NCI-H2196 treated with DMSO at 0.1 percent for 48 hours (cell line): ENCODE results near the gene VPS11.

Source experiments
- DNase-seq: peaks from one replicate; lab custom pipeline; 2025; ENCODE audit not compliant: unreplicated experiment; lab: John Stamatoyannopoulos, UW

Gene VPS11

GRCh38 chr11:119078675-119079420 is 11.2 kb downstream of the VPS11 start:
- DNase-seq: no peak

GRCh38 chr11:119081682-119082260 is 14.2 kb downstream of the VPS11 start:
- DNase-seq: no peak

DNA sequence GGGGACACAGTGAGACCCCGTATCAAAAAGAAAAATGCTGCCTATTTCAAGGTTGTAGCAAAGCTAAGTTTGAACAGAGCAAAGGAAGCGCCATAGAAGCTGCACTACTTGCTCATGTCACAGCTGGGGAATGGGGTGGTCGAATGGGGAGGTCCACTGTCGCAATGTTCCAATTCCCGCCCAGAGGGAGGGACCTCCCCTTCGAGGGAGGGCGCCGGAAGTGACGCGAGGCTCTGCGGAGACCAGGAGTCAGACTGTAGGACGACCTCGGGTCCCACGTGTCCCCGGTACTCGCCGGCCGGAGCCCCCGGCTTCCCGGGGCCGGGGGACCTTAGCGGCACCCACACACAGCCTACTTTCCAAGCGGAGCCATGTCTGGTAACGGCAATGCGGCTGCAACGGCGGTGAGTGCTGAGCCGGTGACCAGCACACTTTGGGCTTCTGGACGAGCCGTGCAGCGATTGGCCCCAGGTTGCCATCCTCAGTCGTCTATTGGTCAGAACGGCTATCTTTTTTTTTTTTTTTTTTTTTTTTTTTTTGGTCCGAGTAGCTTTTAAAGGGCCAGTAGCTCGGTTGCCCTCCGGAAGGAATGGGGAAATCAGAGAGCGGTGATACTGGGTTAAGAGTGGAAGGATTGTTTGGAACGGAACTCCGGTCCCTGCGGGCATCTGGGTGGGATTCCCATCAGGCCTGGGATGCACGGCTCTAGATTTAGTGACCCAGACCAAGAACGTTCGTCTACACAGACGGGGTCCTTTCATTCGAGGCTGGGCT is 17.2 kb downstream of the VPS11 start, which contains the start of gene HMBS:
TSS of gene HMBS (plus strand) at position 219 of the 774 bp plus-strand sequence. CDS start at position 372, 153 bp downstream.
- DNase-seq: peak; percentile 82

GRCh38 chr11:119085437-119085847 is 17.8 kb downstream of the VPS11 start:
- no peak for DNase-seq

DNA sequence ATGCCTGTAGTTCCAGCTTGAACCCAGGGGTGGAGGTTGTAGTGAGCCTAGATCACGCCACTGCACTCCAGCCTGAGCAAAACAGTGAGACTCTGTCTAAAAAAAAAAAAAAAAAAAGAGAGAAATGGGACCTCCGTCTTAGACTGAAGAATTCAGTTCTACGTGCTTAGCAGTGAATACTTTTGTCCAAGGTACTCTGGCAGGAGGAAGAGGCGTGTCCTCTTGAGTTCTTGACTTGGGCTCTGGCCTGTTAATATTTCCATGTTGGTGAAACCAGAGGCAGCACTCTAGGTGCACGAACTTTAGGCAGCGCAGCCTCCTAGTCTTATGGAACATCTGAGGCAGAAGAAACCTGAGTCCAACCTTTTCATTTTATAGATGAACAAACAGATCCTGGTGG is 19.5 kb downstream of the VPS11 start:
- DNase-seq: no peak

DNA sequence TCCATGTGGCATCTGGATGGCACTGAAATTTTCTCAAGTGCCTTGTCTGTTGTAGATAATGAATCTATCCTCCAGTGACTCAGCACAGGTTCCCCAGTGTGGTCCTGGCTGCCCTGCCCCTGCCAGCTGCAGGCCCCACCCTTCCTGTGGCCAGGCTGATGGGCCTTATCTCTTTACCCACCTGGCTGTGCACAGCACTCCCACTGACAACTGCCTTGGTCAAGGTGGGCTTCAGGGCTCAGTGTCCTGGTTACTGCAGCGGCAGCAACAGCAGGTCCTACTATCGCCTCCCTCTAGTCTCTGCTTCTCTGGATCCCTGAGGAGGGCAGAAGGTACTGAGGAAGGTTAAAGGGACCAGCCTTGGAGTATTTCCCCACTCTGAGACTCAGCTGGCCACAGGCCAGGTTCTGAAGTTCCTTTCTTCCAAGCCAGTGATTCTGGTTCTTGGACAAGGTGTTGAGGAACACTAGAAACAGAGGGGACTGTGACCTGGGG is 20.2 kb downstream of the VPS11 start:
- no peak for DNase-seq

DNA sequence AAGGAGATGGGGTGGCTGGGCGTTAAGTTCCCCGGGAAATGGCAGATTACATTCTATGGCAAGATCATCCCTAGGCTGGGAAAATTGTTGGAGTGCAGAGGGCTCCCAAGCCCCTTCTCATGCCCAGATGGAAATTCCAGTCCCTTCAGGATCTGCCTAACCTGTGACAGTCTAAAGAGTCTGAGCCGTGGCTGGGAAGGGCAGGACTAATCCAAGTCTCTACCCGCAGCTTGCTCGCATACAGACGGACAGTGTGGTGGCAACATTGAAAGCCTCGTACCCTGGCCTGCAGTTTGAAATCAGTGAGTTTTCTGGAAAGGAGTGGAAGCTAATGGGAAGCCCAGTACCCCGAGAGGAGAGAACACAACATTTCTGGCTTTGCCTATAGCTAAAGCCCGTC is 20.8 kb downstream of the VPS11 start:
- DNase-seq: no peak

DNA sequence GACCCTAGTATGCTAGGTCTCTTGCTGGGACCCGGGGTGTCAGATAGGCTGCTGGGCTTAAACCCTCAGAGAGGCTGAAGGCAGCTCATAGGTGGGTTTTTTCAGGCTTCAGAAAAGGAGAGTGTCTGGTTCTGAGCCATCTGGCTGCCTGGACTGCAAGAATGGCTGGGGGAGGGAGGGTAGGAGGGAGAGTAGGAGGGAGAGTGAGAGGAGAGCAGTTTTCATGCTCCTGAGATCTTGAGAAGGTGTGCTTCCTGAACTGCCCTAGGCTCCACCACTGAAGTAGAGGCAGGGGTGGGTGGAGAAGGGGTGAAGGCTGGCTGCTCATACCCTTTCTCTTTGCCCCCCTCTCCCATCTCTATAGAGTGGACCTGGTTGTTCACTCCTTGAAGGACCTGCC is 21.7 kb downstream of the VPS11 start:
- no peak for DNase-seq

DNA sequence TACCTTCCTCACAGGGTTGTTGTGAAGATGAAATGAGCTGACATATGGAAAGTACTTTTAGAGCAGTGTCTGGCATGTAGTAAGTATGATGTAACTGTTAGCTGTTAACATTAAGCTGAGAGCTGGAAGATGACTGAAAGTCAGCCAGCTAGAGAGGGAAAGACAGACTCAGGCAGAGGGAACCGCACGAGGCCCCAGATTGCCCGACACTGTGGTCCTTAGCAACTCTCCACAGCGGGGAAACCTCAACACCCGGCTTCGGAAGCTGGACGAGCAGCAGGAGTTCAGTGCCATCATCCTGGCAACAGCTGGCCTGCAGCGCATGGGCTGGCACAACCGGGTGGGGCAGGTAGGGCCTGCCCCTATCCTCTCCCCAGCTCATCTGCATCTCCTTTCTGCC is 23.6 kb downstream of the VPS11 start:
- no peak for DNase-seq

DNA sequence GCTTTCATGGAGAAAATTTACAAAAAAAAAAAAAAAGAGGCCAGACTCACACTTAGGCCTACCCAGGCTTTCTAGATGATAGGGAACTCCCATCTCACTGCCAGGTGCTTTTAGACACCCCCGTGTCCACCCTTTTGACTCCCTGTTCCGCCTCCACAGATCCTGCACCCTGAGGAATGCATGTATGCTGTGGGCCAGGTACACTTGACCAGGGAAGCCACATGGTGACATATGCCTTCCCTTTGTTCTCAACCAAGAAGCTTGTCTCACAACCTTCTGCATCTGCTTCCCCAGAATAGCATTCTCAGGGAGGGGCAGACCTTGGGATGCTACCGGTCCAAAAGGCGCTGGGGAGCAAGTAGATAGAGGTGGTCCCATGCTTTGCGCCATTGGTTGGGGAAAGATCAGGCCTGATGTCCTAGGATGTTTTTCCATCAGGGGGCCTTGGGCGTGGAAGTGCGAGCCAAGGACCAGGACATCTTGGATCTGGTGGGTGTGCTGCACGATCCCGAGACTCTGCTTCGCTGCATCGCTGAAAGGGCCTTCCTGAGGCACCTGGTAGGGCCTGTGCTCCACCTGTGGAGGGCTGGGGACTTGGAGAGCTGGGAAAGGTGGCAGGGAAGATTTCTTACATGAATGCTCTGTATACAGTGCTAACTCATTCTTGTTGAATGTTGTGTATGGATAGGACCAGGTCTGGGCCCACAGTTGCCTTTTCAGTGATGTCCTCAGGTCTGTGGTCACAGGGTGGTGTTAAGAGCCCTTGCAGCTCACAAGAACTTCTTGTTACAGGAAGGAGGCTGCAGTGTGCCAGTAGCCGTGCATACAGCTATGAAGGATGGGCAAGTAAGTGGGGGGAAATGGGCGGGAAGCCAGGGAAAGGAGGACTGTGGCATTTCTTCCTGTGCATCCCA is 24.6 kb downstream of the VPS11 start:
- DNase-seq: no peak

DNA sequence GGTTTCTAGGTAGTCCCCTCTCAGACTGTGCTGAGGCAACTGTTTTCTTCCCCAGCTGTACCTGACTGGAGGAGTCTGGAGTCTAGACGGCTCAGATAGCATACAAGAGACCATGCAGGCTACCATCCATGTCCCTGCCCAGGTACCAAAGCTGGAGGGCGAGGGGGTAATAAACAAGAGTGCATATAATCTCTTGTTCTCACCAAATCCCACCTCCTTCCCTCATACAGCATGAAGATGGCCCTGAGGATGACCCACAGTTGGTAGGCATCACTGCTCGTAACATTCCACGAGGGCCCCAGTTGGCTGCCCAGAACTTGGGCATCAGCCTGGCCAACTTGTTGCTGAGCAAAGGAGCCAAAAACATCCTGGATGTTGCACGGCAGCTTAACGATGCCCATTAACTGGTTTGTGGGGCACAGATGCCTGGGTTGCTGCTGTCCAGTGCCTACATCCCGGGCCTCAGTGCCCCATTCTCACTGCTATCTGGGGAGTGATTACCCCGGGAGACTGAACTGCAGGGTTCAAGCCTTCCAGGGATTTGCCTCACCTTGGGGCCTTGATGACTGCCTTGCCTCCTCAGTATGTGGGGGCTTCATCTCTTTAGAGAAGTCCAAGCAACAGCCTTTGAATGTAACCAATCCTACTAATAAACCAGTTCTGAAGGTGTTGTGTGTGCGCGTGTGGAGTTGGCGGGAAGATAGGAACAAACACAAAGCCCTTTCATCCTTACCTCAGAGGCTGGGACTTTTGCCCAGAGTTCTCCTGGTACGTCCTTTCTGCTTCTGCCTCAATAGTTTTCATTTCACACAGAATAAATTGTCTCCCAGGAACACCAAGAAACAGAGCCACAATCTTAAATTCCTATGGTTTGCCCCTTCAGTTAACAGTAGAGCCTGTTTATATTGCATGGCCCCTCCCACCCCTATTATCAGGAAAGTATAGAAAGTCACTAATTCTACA is 25.5 kb downstream of the VPS11 start:
- peak; percentile 18 for DNase-seq

DNA sequence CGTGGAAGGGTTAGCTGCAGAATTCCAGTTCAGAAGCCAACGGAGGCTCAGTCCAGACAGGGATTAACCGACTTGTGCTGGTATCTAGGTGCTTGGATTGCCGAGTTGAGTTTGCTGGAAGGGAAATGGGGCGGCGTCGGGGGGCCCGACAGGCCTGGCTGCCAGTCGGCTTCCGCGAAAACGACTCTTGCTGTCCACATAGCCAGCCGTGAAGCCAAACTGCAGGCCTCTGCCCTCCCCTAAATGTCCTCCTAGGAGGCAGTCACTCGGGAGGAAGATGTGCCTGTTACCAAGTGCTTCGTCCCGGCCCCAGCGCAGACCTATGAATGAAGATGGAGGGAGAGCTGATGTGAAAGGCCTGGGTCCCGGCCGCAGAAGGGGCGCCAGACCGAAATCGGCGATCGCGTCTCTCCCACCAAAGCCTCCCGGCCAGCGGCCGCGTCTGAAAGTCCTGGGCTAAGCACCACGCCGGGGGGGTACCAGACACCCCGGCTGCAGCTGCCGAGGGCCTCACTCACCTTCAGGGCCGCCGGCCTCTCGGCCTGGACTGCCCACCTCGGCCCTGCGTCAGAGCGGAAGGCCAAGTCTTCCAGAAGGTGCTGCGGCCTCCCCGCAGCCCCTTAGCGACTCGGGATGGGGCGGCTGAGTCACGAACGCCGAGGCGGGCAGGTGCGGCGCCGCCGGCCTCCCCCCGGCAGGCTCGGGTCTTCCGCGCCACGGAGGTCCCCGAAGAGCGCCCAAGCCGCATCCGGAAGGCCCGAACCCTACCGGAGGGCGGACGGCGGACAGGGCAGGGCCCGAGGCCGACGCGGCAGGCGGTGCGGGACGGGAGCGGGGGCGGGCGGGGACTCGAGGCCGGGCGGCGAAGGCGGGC is 26.6 kb downstream of the VPS11 start:
- no peak for DNase-seq

GRCh38 chr11:119094816-119095065 is 27.1 kb downstream of the VPS11 start:
- no peak for DNase-seq

DNA sequence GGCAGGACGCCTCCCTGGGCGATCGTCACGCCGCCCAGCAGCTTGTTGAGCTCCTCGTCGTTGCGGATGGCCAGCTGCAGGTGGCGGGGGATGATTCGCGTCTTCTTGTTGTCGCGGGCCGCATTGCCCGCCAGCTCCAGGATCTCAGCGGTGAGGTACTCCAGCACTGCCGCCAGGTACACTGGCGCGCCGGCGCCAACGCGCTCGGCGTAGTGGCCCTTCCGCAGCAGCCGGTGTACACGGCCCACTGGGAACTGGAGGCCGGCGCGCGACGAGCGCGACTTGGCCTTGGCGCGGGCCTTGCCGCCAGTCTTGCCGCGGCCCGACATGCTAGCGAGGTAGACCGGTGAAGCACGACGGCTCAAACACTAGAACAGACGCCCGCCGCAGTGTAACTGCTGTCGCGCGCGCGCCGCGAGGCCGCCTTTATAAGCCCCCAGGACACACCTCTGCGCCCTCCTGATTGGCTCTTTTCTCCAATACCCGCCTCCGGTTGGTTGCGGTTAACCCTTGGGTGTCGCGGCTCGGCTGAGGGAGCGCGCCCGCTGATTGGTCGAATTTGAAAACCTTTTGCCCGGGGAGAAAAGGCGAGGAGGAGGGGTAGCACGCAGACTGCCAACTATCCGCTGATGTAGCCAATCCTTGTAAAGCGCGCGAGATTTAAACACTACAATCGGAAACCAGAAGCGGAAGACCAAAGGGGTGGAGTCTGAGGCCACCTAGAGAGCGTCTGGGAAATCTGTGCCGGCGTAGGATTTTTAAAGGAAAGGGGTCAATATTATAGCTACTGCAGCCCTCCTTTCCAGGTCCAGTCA is 27.7 kb downstream of the VPS11 start:
- peak; percentile 98 for DNase-seq

GRCh38 chr11:119099711-119100110 is 32.1 kb downstream of the VPS11 start:
- no peak for DNase-seq

GRCh38 chr11:119100246-119100970 is 32.8 kb downstream of the VPS11 start:
- DNase-seq: peak; percentile 31

- DNase-seq: no peak
Observed at GRCh38 chr11:119100994-119101758, 33.6 kb downstream of the VPS11 start.
